GM19238 (cell line): ENCODE measurements around the gene PIAS4.

Source experiments
- DNase-seq: peaks from one replicate; pipeline ENCODE4 v3.0.0; 2011; ENCODE audit warnings: low spot score; ENCODE audit not compliant: insufficient read length

Gene PIAS4

GRCh38 chr19:4018775-4019504 lies 11.4 kb downstream of the PIAS4 start:
- DNase-seq, result no peak

GRCh38 chr19:4019578-4019977 lies 12.0 kb downstream of the PIAS4 start:
- no peak for DNase-seq

- no peak for DNase-seq
These were observed 16.3 kb downstream of the PIAS4 start for GRCh38 chr19:4023600-4024398.

GRCh38 chr19:4025317-4025716 lies 17.8 kb downstream of the PIAS4 start:
- DNase-seq, result no peak

- DNase-seq, result no peak
These were observed 19.6 kb downstream of the PIAS4 start for GRCh38 chr19:4027146-4027545.

- DNase-seq, result no peak
These were observed 21.1 kb downstream of the PIAS4 start for GRCh38 chr19:4028334-4029246.

GRCh38 chr19:4029247-4029614 lies 21.7 kb downstream of the PIAS4 start:
- no peak for DNase-seq

GRCh38 chr19:4030552-4030951 lies 23.0 kb downstream of the PIAS4 start:
- no peak for DNase-seq

GRCh38 chr19:4030981-4031380 lies 23.4 kb downstream of the PIAS4 start:
- no peak for DNase-seq

- no peak for DNase-seq
These were observed 23.9 kb downstream of the PIAS4 start for GRCh38 chr19:4031420-4031819.

- DNase-seq, result no peak
These were observed 24.9 kb downstream of the PIAS4 start for GRCh38 chr19:4032436-4032835.

- DNase-seq, result no peak
These were observed 25.8 kb downstream of the PIAS4 start for GRCh38 chr19:4033028-4033956.

- no peak for DNase-seq
These were observed 26.8 kb downstream of the PIAS4 start for GRCh38 chr19:4034048-4035017.

GRCh38 chr19:4035018-4035566 lies 27.6 kb downstream of the PIAS4 start:
- no peak for DNase-seq

GRCh38 chr19:4035582-4035981 lies 28.0 kb downstream of the PIAS4 start:
- DNase-seq, result no peak

- no peak for DNase-seq
These were observed 29.2 kb downstream of the PIAS4 start for GRCh38 chr19:4036576-4037300.

GRCh38 chr19:4037301-4037949 lies 29.9 kb downstream of the PIAS4 start:
- no peak for DNase-seq

GRCh38 chr19:4038057-4038456 lies 30.5 kb downstream of the PIAS4 start:
- DNase-seq, result no peak
